RWPE2 (cell line): Measurements from ENCODE around the gene RASL11B.

Source experiments
- ATAC-seq: fragments of 200-7000 bp; cut with Tn5 transposase; 3 replicates; pipeline ENCODE4 v1.9.1; 2021; ENCODE audit warnings: low read depth
- DNase-seq: peaks from one replicate; pipeline ENCODE4 v3.0.0-alpha.2; 2020; ENCODE audit warnings: low spot score
- H3K27ac ChIP-seq: fragments of 450-650 bp; 2 replicates; pipeline ENCODE4 v1.5.1; 2017; ENCODE audit warnings: mild to moderate bottlenecking; ENCODE audit not compliant: poor library complexity, severe bottlenecking
- H3K27me3 ChIP-seq: fragments of 250-450 bp; sonication (Bioruptor Pico); 2 replicates; pipeline ENCODE4 v1.5.1; 2021; ENCODE audit warnings: mild to moderate bottlenecking, moderate library complexity; ENCODE audit not compliant: insufficient read depth, poor library complexity, severe bottlenecking
- H3K36me3 ChIP-seq: fragments of 250-450 bp; sonication (Bioruptor Pico); 2 replicates; pipeline ENCODE4 v1.5.1; 2020; ENCODE audit warnings: low read depth, mild to moderate bottlenecking, moderate library complexity
- H3K4me1 ChIP-seq: fragments of 250-450 bp; sonication (Bioruptor Pico); 2 replicates; pipeline ENCODE4 v1.5.1; 2021; ENCODE audit warnings: mild to moderate bottlenecking, moderate library complexity; ENCODE audit not compliant: insufficient read depth, poor library complexity, severe bottlenecking
- H3K4me3 ChIP-seq: fragments of 250-450 bp; sonication (Bioruptor Pico); 2 replicates; pipeline ENCODE4 v1.5.1; 2021; ENCODE audit warnings: mild to moderate bottlenecking, moderate library complexity; ENCODE audit not compliant: severe bottlenecking
- H3K9me3 ChIP-seq: fragments of 250-450 bp; sonication (Bioruptor Pico); 2 replicates; pipeline ENCODE4 v1.5.1; 2021; ENCODE audit warnings: mild to moderate bottlenecking, moderate library complexity; ENCODE audit not compliant: severe bottlenecking
- CTCF ChIP-seq: fragments of 450-650 bp; IDR thresholded peaks from one replicate; pipeline ENCODE4 v1.5.1; 2017; ENCODE audit warnings: mild to moderate bottlenecking, moderate library complexity; ENCODE audit not compliant: poor library complexity, severe bottlenecking

The RASL11B gene

GRCh38 chr4:52911684-52912294 lies 49.7 kb downstream of the RASL11B start:
- Histone ChIP-seq H3K27ac (no peak overlapping the region), H3K9me3 (no peaks in the 10 kb centered on the region), H3K36me3 (no peaks in the 10 kb centered on the region), H3K4me3 (no peak overlapping the region), H3K4me1 (no peaks in the 10 kb centered on the region), H3K27me3 (no peaks in the 10 kb centered on the region)
- TF ChIP-seq CTCF: peak; percentile 83
- peak; percentile 33; the same call in 1 of the 3 replicates for ATAC-seq
- no peak for DNase-seq

- no peaks in the 10 kb centered on the region for H3K9me3 ChIP-seq
- DNase-seq (no peak), ATAC-seq (no peak)
- no peaks in the 10 kb centered on the region for H3K4me1 ChIP-seq
- H3K36me3 ChIP-seq: no peaks in the 10 kb centered on the region
- no peak for TF ChIP-seq CTCF
- no peak overlapping the region for H3K4me3 ChIP-seq
- no peaks in the 10 kb centered on the region for H3K27me3 ChIP-seq
- no peak overlapping the region for H3K27ac ChIP-seq
These were observed 50.5 kb downstream of the RASL11B start for GRCh38 chr4:52912608-52913007.

GRCh38 chr4:52914051-52914605 lies 52.0 kb downstream of the RASL11B start:
- H3K27ac ChIP-seq: no peak overlapping the region
- no peaks in the 10 kb centered on the region for H3K36me3 ChIP-seq
- H3K27me3 ChIP-seq: no peaks in the 10 kb centered on the region
- DNase-seq (no peak), ATAC-seq (no peak)
- H3K4me1 ChIP-seq: no peaks in the 10 kb centered on the region
- no peaks in the 10 kb centered on the region for H3K9me3 ChIP-seq
- no peak overlapping the region for H3K4me3 ChIP-seq
- no peak for TF ChIP-seq CTCF

- ATAC-seq: no peak
- no peak for TF ChIP-seq CTCF
- no peak overlapping the region for H3K27ac ChIP-seq
- H3K36me3 ChIP-seq: no peaks in the 10 kb centered on the region
- no peaks in the 10 kb centered on the region for H3K27me3 ChIP-seq
- no peaks in the 10 kb centered on the region for H3K4me1 ChIP-seq
- H3K9me3 ChIP-seq: no peaks in the 10 kb centered on the region
- no peak overlapping the region for H3K4me3 ChIP-seq
- no peak for DNase-seq
These were observed 53.1 kb downstream of the RASL11B start for GRCh38 chr4:52915191-52915590.

- H3K4me3 ChIP-seq: no peak overlapping the region
- DNase-seq (no peak), ATAC-seq (no peak)
- no peaks in the 10 kb centered on the region for H3K9me3 ChIP-seq
- no peak for TF ChIP-seq CTCF
- no peaks in the 10 kb centered on the region for H3K27me3 ChIP-seq
- no peaks in the 10 kb centered on the region for H3K36me3 ChIP-seq
- no peaks in the 10 kb centered on the region for H3K4me1 ChIP-seq
- H3K27ac ChIP-seq: no peak overlapping the region
These were observed 53.7 kb downstream of the RASL11B start for GRCh38 chr4:52915730-52916300.
